Activated CD4-positive, alpha-beta T cell treated with anti-CD3 and anti-CD28 coated beads for 48 hours (primary cell): ENCODE results near the gene EIF3F.
"Not testable (repeated sequence)": the region's sequence is repeated elsewhere in the genome, so short reads cannot be mapped to it uniquely, and the experiment has no call there.

Experiments used
- DNase-seq: peaks from one replicate; pipeline ENCODE4 v3.0.0-alpha.2; 2020

Gene EIF3F

DNA sequence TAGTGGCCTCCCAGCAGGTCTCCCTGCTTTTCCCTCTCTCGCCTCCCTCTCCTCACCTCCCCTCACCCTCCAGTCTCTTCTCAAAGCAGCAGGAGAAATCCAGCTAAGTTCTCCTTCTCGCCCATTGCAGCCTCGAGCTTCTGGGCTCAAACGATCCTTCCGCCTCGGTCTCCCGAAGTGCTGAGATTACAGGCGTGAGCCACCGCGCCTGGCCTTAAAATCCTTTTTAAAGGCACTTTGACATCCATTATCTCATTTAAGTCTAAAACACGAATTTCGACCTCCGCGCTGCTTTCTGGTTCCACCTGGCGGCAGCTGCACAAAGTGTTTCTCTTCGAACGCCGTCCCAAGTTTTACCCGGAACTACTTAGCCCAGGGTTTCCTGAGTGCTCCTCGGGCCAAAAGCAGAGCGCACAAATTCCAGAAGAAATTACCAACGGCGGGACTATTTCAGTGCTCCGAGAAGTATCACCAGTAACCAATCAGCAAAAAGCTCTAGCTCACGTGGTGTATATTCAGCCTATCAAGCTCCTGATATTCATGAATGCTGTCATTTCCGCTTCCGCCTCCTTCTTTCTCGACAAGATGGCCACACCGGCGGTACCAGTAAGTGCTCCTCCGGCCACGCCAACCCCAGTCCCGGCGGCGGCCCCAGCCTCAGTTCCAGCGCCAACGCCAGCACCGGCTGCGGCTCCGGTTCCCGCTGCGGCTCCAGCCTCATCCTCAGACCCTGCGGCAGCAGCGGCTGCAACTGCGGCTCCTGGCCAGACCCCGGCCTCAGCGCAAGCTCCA lies at the start of gene EIF3F:
Gene EIF3F (plus strand): TSS at position 570 of the 792 bp plus-strand sequence. CDS start 16 bp downstream, at position 586.
- peak; percentile 91 for DNase-seq

- DNase-seq = no peak
Observed at GRCh38 chr11:7941146-7941545, 46.0 kb upstream of the EIF3F start.

DNA sequence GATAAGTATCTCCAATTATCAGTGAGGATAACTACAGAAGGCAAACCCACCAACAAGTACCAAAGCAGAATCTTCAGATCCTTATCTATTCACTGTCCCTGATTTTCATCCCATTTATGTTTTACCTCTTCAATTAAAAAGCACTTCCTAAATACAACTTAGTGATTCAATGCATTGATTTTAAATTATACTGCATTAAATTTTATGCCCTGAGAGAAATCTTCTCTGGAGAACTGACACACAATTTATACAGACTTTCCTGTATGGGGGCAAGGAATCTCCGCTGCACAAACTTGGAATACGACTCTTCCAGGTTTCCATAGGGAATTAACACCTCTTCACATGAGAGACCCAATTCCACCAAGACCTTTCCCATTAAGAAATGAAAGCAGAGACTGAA lies 45.5 kb upstream of the EIF3F start, which contains the start of gene OR10A3:
Gene OR10A3 (minus strand): TSS at position 101 of the 400 bp plus-strand sequence. CDS start 2,188 bp downstream, outside the sequence.
- no peak for DNase-seq

GRCh38 chr11:7944123-7944522 lies 43.0 kb upstream of the EIF3F start:
- DNase-seq = no peak

- DNase-seq = no peak
Observed at GRCh38 chr11:7949934-7950333, 37.2 kb upstream of the EIF3F start.

GRCh38 chr11:7955191-7955590 lies 31.9 kb upstream of the EIF3F start:
- DNase-seq = no peak

DNA sequence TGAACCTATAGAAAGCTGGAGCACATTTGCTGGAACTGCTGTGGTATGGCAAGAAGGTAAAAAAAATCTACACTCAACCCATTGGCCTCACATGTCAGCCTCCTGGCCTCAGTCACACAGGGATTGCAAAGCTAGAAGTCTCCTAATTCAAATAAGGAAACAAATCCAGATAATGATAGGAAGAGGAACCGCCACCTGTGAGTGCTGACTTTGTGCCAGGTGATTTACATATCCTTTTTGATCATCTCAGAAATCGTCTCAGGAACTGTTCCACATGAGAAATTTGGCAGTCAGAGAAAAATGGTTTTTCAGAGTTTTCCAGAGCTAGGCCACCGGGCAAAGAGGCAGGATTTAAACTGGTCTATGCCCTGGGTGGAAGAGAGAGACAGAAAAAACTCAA lies 22.9 kb upstream of the EIF3F start:
- DNase-seq = no peak

DNA sequence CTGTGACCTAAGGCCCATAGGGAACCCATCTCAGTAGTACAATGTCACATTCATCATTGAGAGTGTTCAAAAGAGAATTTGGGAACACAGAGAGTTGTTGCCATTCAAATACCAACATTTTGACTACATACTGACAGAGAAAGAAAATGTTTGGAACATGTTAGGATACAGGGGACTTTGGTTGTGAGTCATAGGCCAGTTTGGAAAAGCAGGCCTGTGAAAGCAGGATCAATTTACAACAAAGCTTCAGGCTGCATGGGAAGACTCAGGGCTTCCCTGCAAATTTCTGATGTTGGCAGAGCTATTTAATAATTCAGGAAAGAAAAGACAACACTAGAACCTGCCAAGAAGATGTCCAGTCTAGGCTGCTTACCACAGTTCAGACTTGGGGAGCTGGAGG lies 22.3 kb upstream of the EIF3F start:
- no peak for DNase-seq

- no peak for DNase-seq
Observed at GRCh38 chr11:7965386-7965785, 21.8 kb upstream of the EIF3F start, which contains the start of gene NLRP10. Gene NLRP10 (minus strand): TSS chr11:7965447. CDS start chr11:7963495, 1,952 bp downstream.

GRCh38 chr11:7967097-7967496 lies 20.0 kb upstream of the EIF3F start:
- DNase-seq = no peak

DNA sequence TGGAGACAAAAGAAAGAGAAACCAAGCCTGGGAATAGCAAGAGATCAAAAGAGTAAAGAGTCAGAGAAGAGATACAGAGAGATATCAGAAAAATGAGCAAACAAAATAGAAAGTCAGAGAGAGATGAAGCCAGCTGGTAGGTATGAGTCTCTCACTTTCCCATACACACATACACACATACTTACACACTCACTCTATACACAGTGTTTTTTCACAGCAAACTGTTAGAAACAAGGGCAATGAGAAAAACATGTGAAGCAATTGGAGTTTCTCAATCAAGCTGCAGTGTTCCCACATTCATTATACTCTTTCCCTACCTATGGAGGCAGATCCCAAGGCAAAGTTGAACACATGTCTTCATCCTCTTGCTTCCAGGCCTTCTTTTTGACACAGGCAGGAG lies 19.3 kb upstream of the EIF3F start:
- DNase-seq = no peak

- no peak for DNase-seq
Observed at GRCh38 chr11:7968686-7969085, 18.5 kb upstream of the EIF3F start.

DNA sequence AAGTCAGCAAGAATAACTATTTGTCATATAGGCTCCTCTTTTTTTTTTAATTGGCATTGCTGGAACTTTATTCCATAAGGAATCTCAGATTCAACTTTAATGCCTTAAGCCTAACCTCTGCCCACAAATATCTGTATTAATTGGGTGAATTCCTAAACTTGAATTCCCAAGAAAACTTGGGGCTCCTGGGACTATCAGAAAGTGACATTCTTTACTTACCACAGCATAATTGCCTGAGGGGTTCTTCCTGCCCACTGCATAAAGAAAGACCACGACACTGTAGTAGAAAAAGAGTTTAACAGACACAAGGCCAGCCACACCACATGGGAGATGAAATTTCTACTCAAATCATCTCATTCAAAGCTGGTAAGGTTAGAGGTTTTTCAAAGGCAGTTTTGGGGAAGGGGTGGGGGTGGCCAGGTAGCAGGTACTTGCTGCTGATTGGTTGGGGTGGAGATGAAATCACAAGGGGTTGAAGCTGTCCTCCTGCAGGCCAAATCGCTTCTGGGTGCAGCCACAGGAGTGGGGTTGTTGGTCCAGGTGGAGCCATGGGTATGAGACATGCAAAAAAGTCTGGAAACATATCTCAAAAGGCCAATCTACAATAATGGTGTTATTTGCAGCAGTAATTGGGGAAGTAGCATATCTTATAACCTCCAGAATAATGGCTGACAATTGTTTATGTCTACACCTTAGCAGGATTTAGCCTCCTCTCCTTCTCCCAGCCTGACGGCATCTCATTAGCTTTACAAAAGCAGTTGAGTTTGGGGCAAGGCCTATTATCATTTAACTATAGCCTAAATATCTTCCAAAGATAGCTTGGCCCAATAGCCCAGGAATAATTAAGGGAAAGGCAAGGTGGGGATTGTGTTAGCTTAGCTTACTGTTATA lies 17.1 kb upstream of the EIF3F start:
- DNase-seq = no peak

- no peak for DNase-seq
Observed at GRCh38 chr11:7971846-7972245, 15.3 kb upstream of the EIF3F start.

DNA sequence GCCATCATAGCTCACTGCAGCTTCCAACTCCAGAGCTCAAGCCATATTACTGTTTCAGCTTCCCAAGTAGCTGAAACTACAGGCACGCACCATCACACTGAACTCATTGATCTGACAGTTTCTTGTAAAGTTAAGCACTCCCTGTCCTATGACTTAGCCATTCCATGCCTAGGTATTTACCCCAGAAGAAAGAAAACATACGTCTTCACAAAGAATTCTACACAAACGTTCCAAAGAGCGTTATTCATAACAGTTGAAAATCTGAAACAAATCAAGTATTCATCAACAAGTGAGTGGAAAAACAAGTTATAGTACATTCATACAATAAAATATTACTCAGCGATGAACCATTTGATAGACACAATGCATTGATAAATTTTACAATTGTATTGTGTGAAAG lies 14.1 kb upstream of the EIF3F start:
- no peak for DNase-seq

- DNase-seq = no peak
Observed at GRCh38 chr11:7974668-7975067, 12.5 kb upstream of the EIF3F start.

- DNase-seq = no peak
Observed at GRCh38 chr11:7977232-7977917, 9.8 kb upstream of the EIF3F start.

DNA sequence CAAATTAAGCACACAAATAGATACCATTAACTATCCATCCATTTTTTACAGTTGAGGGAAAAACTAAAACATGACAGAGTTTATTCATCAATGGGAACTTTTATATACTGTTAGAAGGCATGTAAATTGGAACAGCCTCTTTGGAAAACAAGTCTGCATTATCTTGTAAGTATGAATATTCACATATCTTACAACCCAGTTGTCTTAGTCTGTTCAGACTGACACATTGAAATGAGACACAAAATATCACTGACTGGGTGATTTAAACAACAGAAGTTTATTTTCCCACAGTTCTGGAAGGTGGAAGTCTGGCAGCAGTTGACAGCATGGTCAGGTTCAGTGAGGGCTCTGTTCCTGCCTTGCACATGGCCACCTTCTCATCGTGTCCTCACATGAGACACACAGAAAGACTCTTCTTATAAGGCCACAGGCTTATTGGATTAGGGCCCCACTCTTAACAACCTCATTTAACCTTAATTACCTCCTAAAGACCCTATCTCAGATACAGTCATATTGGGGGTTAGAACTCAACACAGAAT lies 5.4 kb upstream of the EIF3F start:
- DNase-seq = no peak

GRCh38 chr11:7982582-7983119 lies 4.5 kb upstream of the EIF3F start:
- no peak for DNase-seq

GRCh38 chr11:7983832-7984590 lies 3.1 kb upstream of the EIF3F start:
- DNase-seq = no peak

DNA sequence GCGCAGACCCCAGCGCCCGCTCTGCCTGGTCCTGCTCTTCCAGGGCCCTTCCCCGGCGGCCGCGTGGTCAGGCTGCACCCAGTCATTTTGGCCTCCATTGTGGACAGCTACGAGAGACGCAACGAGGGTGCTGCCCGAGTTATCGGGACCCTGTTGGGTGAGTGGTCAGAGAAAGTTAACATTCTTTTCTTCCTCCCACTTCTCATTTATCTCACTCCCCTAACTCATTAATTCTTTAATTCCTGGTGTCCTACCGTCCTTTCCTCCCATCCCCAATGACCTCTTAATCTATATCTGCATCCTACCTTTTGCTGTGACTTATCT lies 385 bp downstream of the EIF3F start:
- not testable (repeated sequence) for DNase-seq
